Activated CD8-positive, alpha-beta memory T cell treated with anti-CD3 and anti-CD28 coated beads, Interleukin-2, amount 50 U/mL, for 24 hours (primary cell): ENCODE data around the gene RAB8A.
"Not testable (repeated sequence)": the region's sequence is repeated elsewhere in the genome, so short reads cannot be mapped to it uniquely, and the experiment has no call there.

ENCODE experiments used
- DNase-seq: peaks from one replicate; pipeline ENCODE4 v3.0.0-alpha.2; 2020; ENCODE audit errors: extremely low read depth

The RAB8A gene

DNA sequence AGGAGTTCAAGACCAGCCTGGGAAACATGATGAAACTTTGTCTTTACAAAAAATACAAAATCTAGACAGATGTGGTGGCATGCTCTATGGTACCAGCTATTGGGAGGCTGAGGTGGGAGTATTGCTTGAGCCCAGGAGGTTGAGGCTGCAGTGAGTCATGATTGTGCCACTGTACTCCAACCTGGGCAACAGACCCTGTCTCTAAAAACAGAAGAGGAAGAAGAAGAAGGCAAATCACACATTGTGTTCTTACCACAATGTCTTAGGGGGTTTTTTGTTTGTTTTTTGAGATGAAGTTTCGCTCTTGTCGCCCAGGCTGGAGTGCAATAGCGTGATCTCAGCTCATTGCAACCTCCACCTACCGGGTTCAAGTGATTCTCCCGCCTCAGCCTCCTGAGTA lies 67.2 kb downstream of the RAB8A start:
- DNase-seq, result not testable (repeated sequence)

DNA sequence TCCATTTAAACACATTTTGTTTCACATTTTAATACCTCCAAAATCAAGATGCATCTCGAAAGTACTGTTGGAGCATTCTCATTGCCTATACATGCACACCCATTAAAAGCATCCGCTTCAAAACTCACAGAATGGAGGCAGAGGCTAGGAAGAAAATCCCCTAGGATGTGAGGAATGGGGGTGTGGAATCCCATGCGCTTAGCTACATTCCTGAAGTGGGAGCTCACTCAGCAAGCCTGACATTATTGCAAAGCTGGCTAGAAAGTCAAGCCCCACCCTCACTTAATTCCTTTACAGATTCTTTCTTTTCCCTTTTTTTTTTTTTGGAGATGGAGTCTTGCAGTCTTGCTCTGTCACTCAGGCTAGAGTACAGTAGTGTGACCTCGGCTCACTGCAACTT lies 68.9 kb downstream of the RAB8A start:
- no peak for DNase-seq
